ENCODE measurements around the gene AGMO. TPM values are rescaled to one million over a fixed set of nuclear protein-coding genes. Genes with fewer than 3 reads are reported as not detected.

Gene AGMO
- total RNA-seq, 3 donors from 2014 or later: not detected

DNA sequence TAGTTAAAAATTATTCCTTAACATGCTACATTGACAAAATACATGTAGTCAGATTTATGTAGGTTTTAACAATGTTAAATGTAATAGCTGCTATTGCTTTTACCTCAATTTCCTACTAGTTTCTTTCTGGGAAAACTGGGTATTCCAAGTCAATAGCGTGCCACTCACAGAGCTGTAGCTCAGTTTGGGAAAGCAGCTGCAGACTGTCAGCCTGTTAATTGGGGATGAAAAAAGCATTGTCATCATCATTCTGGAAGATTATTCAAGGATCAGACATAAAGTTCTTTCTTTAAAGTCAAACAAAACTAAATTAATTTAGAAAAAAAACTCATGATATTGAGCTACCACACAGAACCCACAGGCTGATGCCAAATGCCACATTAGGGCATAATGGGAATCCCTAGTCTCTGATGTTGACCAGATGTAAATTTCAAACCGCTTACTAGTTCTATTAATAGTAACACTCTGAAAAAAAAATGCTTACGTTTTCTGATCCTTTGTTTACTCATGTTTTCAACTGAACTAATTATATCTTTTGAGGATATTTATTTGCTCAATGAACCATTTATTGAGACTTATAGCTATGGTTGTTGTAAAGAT, 19.6 kb upstream of the AGMO start:
- H3K27me3 Mint-ChIP-seq (ENCODE audit: low read depth): no peaks in the 10 kb centered on the region
- no peak for DNase-seq
- ATAC-seq: no peak
- H3K36me3 Mint-ChIP-seq (ENCODE audit: insufficient read depth): no peaks in the 10 kb centered on the region
- peaks cover 13% of the 10 kb centered on the region for H3K9me3 Mint-ChIP-seq
- no peak overlapping the region for H3K4me3 Mint-ChIP-seq
- H3K4me1 Mint-ChIP-seq (ENCODE audit: low read depth): no peaks in the 10 kb centered on the region

DNA sequence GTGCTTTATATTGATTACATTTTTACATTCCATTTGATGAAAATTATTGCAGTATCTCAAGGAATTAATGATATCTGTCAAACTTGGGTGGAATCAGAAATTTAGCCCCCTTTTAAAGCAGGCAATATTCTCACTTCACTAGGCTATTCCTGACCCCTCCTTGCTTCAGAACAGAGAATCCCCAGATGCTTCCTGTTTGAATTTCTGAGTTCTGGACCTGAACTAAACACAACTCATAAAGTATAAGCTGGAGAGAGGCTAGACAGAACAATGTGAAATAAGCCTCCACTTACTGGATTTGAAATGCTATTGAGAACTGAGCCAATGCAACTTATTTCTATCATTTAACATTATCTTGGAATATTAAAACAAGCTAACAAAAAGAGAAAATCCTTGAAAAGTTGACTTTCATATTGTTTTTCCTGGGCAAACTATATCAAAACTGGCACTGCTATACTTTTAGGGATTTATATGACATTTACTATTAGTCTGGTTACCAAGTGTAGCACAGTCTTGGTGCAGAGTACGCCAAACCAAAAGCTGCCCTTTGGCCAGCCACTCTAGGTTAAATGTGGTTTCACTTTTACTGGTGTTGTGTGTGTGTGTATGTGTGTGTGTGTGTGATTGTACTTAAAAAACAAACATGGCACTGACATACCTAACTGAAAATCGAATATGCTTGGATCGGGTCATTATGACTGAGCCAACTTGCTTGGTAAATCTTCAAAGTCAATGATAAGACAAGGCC, 19.0 kb upstream of the AGMO start:
- no peak overlapping the region for H3K4me3 Mint-ChIP-seq
- ATAC-seq: no peak

DNA sequence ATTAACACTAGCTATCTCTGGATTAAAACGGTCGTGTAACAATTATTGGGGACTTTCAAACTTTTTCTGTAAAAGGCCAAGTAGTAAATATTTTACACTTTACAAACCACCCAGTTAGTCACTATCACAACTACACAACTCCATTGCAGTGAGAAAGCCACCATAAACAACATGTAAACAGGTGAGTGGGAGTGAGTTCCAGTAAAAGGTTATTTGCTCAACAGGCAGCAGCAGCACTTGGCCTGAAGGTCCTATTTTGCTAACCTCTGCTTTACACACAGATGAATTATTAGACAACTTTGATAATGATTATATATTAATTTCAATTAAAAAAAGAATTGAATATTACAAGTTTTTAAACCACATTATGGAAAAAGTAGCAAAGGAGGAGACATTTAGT, 15.8 kb upstream of the AGMO start:
- Mint-ChIP-seq H3K4me1 (ENCODE audit: low read depth) (no peaks in the 10 kb centered on the region), H3K4me3 (no peak overlapping the region), H3K36me3 (ENCODE audit: insufficient read depth) (no peaks in the 10 kb centered on the region), H3K9me3 (peaks cover 5% of the 10 kb centered on the region), H3K27me3 (ENCODE audit: low read depth) (no peaks in the 10 kb centered on the region)
- ATAC-seq (no peak), DNase-seq (no peak)

More for the DNA sequence above, 19.0 kb upstream of the AGMO start:
- H3K4me1 Mint-ChIP-seq (ENCODE audit: low read depth): no peaks in the 10 kb centered on the region
- peaks cover 13% of the 10 kb centered on the region for H3K9me3 Mint-ChIP-seq
- H3K27me3 Mint-ChIP-seq (ENCODE audit: low read depth): no peaks in the 10 kb centered on the region
- no peaks in the 10 kb centered on the region for H3K36me3 Mint-ChIP-seq (ENCODE audit: insufficient read depth)
- no peak for DNase-seq

DNA sequence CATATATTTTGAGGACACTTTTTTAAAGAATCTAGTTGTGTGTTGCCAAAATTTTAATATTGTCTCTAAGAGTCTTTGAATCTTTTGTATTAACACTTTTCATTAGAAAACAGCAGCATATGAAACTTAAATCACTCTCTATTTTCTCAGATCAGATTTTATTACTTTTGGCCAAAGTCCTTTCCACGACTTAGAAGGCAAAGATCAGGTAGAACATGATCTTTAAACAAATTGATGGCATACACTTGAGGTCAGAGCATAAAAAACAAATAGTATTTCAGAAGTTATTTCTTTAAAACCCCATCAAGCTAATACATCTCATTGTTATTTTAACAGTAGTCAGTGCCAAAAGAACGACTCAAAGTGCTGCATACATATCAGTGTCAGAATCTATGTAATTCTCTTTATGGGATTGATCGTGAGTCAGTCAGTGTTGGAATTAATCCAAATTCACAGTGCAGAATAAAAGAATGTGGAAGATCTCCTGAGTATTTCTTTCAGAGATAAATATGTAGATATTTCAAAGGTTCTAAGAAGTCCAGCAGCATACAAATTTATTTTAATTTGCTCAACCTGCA, 9.6 kb upstream of the AGMO start:
- Mint-ChIP-seq H3K4me3 (no peak overlapping the region), H3K9me3 (peaks cover 14% of the 10 kb centered on the region), H3K36me3 (ENCODE audit: insufficient read depth) (no peaks in the 10 kb centered on the region), H3K4me1 (ENCODE audit: low read depth) (no peaks in the 10 kb centered on the region), H3K27me3 (ENCODE audit: low read depth) (no peaks in the 10 kb centered on the region)
- DNase-seq: no peak
- no peak for ATAC-seq

DNA sequence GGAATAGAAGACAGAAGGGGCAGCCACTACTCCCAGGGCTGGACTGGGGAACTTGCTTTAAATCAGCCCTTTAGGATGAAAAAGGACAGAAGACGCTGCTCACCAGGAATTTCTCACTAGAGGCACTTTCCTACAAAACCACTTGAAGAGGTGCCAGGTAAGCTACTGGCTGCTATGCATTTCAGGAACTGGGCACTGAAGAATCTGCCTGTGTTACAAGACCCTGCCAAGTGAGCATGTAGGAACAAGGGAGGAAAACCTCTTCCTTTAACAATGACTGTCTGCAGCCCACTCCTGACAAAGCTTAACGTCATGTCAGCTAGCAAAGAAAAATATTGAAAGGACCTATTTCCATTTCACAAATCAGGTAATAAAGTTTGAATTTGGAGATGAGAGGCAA, 5.8 kb upstream of the AGMO start:
- no peaks in the 10 kb centered on the region for H3K36me3 Mint-ChIP-seq (ENCODE audit: insufficient read depth)
- no peaks in the 10 kb centered on the region for H3K27me3 Mint-ChIP-seq (ENCODE audit: low read depth)
- no peak overlapping the region for H3K4me3 Mint-ChIP-seq
- peaks cover 14% of the 10 kb centered on the region for H3K9me3 Mint-ChIP-seq
- H3K4me1 Mint-ChIP-seq (ENCODE audit: low read depth): no peaks in the 10 kb centered on the region
- no peak for DNase-seq
- ATAC-seq: no peak

DNA sequence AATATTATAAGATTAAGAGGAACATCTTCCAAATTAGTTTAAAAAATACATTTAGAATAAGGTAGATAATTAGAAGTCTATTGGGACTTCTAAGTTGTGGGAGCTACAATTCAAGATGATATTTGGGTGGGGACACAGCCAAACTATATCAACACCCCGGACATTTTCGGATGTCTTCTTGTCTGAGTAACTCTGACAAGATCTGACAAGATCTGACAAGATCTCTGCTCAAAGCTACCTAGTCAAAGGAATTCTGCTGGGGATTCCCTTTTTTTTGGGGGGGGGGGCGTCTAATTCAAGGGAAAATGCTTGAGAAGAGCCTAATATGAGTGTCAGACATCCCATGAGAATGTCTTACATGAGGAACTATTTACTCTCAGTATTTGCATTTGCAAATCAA, 5.2 kb upstream of the AGMO start:
- no peaks in the 10 kb centered on the region for H3K4me1 Mint-ChIP-seq (ENCODE audit: low read depth)
- DNase-seq: no peak
- H3K36me3 Mint-ChIP-seq (ENCODE audit: insufficient read depth): no peaks in the 10 kb centered on the region
- H3K4me3 Mint-ChIP-seq: no peak overlapping the region
- no peak for ATAC-seq
- peaks cover 14% of the 10 kb centered on the region for H3K9me3 Mint-ChIP-seq
- H3K27me3 Mint-ChIP-seq (ENCODE audit: low read depth): no peaks in the 10 kb centered on the region

DNA sequence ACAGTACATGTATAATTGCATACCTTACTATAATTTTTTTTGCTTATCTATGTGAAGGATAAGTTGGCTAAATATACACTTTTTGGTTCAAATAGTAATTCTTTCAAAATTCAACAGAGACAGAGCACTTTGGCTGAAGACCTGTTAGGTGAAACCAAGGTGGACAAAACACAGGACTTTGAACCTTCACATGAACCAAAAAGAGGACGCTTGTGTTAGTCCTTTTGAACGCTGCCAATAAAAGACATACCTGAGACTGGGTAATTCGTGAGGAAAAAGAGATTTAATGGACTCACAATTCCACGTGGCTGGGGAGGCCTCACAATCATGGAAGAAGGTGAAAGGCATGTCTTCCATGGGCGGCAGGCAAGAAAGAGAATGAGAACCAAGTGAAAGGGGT, 4.7 kb upstream of the AGMO start:
- peaks cover 13% of the 10 kb centered on the region for H3K9me3 Mint-ChIP-seq
- no peaks in the 10 kb centered on the region for H3K4me1 Mint-ChIP-seq (ENCODE audit: low read depth)
- DNase-seq (no peak), ATAC-seq (no peak)
- H3K4me3 Mint-ChIP-seq: no peak overlapping the region
- H3K27me3 Mint-ChIP-seq (ENCODE audit: low read depth): no peaks in the 10 kb centered on the region
- no peaks in the 10 kb centered on the region for H3K36me3 Mint-ChIP-seq (ENCODE audit: insufficient read depth)

DNA sequence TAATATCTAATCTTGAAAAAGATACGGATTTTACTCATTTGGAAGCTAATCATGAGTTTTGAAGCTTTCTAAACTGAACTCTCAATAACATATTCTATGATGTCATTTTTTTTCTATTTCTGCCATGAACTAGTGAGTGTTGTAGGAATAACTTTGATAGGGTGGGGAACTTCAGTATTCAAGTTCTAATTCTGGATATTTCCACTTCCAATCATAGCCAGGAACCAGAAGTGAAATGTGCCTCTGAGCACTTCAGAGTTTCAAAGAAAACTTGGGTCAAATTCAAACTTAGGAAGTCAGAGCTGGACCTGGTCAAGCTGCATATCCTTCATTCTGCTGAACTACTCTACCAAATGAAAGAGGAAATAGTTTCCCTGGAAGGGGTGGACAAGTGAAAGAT, 847 bp downstream of the AGMO start:
- H3K36me3 Mint-ChIP-seq (ENCODE audit: insufficient read depth): no peaks in the 10 kb centered on the region
- H3K4me3 Mint-ChIP-seq: no peak overlapping the region
- DNase-seq (no peak), ATAC-seq (no peak)
- H3K27me3 Mint-ChIP-seq (ENCODE audit: low read depth): no peaks in the 10 kb centered on the region
- H3K9me3 Mint-ChIP-seq: no peaks in the 10 kb centered on the region
- no peaks in the 10 kb centered on the region for H3K4me1 Mint-ChIP-seq (ENCODE audit: low read depth)

DNA sequence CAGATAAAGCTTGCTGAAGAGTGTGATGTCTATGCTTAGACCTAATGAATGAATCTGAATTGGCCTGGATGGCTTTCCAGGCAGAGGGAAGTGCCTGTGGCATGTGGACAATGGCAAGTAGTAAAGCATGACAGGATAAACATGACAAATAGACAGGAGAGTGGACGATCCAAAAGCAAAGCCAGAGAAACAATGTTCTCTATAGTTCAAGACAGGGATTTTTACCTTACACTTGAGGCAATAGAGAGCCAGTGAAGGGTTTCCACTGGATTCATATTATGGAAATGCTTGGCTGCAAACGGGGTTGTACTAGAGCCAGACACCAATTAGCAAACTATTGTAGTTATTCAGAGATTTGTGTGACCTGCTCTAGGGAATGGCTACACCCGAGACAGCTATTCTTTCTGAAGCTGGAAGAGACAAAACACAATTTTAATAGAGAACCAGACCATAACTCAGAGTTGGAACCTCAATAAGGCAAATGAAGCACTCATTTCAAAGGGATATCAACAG, 2.3 kb downstream of the AGMO start:
- no peaks in the 10 kb centered on the region for H3K4me1 Mint-ChIP-seq (ENCODE audit: low read depth)
- H3K27me3 Mint-ChIP-seq (ENCODE audit: low read depth): no peaks in the 10 kb centered on the region
- ATAC-seq (no peak), DNase-seq (no peak)
- H3K36me3 Mint-ChIP-seq (ENCODE audit: insufficient read depth): no peaks in the 10 kb centered on the region
- H3K9me3 Mint-ChIP-seq: no peaks in the 10 kb centered on the region
- no peak overlapping the region for H3K4me3 Mint-ChIP-seq

DNA sequence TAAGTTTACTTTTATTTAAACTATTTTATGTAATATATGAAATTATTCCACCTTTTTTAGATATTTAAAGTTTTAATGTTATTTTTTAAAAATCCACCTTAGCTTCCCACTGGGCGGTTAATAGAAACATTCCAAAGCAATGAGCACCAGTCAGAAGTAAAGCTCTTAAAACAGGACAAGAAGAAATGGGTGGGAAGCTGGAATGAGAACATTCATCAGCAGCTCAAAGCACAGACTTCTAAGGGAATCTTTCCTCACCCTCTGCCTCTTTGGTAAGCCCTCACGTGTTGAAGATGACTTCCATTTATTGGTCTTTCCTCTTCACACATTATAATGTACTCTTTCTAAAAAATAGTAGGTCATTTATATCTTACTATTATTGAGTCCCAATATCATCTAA, 3.1 kb downstream of the AGMO start:
- Mint-ChIP-seq H3K4me1 (ENCODE audit: low read depth) (no peaks in the 10 kb centered on the region), H3K36me3 (ENCODE audit: insufficient read depth) (no peaks in the 10 kb centered on the region)

DNA sequence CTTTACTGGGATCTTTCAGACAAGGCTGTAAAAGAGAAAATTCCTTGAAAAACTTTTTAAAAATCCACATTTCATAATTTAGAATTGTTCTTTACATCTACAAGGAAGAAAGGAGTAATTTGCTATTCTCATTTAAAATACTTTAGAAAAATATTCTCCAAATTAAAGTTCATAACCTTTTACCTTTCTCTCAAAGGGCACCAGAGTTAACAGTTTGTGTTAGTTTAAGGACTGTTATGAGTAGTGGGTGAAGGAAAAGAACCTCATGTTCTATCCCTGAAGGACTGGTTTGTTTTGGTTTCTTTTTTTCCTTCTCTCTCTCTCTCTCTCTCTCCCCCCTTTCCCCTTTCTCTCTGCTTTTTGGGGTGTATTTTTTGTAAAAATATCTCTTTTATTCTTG, 4.1 kb downstream of the AGMO start:
- ATAC-seq (no peak), DNase-seq (no peak)
- H3K4me1 Mint-ChIP-seq (ENCODE audit: low read depth): no peaks in the 10 kb centered on the region
- H3K27me3 Mint-ChIP-seq (ENCODE audit: low read depth): no peaks in the 10 kb centered on the region
- no peaks in the 10 kb centered on the region for H3K9me3 Mint-ChIP-seq
- H3K4me3 Mint-ChIP-seq: no peak overlapping the region
- no peaks in the 10 kb centered on the region for H3K36me3 Mint-ChIP-seq (ENCODE audit: insufficient read depth)

More for the DNA sequence above, 3.1 kb downstream of the AGMO start:
- no peaks in the 10 kb centered on the region for H3K9me3 Mint-ChIP-seq
- DNase-seq (no peak), ATAC-seq (no peak)
- H3K27me3 Mint-ChIP-seq (ENCODE audit: low read depth): no peaks in the 10 kb centered on the region
- no peak overlapping the region for H3K4me3 Mint-ChIP-seq

DNA sequence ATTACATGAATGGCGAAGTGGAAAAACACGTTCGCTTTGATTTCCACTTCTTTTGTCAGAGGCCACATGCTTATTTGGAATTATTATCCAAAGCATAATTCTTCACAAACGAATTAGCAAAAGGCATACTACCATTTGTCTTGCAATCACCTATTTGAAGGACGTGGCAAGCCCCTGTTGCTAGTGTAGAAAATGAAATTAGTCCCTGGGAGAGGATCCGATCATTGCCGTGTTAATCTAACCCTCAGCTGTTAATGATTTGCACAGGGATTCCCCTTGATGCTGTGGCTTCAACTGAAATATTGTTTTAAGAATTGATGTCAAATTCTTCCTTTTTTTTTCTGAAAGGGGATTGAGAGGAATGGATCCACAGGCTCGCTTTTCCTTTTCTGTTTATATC, 4.6 kb downstream of the AGMO start:
- Mint-ChIP-seq H3K9me3 (no peaks in the 10 kb centered on the region), H3K4me3 (no peak overlapping the region), H3K27me3 (ENCODE audit: low read depth) (no peaks in the 10 kb centered on the region)

DNA sequence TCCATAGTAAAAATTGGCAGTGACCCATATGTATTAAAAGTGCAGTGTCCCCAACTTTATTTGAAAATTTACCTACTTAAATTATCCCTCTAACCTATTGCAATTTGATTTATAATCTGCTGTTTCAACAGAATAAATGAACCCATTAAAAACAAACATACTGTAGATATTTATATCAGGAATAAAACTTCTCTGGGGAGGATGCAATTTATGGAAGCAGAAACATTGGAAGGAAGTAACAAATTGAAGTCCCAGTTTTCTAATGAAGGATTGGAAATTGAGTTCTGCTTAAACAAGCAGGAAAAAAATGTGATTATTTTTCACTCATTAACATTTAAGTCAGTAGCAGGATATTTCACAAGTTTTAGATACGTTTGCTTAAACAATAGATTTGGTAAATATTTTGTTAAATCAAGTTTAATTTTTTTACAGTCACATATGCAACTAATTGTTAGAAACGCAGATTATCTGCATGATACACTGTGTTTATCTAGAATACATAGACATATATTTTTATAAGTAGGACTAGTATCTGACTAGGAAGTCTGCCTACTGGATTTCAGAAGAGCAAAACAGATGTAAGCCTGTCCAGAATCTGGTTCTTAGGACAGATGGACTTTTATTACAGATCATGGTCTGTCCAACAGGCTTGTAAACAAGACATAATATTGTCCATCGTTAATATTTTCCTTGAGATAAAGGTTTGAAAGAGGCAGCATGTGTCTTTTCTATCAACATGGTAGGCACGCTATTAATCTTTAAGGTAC, 5.3 kb downstream of the AGMO start:
- ATAC-seq (no peak), DNase-seq (no peak)
- Mint-ChIP-seq H3K4me3 (no peak overlapping the region), H3K36me3 (ENCODE audit: insufficient read depth) (no peaks in the 10 kb centered on the region), H3K4me1 (ENCODE audit: low read depth) (no peaks in the 10 kb centered on the region), H3K27me3 (ENCODE audit: low read depth) (no peaks in the 10 kb centered on the region), H3K9me3 (no peaks in the 10 kb centered on the region)

More for the DNA sequence above, 4.6 kb downstream of the AGMO start:
- no peaks in the 10 kb centered on the region for H3K36me3 Mint-ChIP-seq (ENCODE audit: insufficient read depth)
- H3K4me1 Mint-ChIP-seq (ENCODE audit: low read depth): no peaks in the 10 kb centered on the region
- ATAC-seq: no peak
- DNase-seq: no peak

DNA sequence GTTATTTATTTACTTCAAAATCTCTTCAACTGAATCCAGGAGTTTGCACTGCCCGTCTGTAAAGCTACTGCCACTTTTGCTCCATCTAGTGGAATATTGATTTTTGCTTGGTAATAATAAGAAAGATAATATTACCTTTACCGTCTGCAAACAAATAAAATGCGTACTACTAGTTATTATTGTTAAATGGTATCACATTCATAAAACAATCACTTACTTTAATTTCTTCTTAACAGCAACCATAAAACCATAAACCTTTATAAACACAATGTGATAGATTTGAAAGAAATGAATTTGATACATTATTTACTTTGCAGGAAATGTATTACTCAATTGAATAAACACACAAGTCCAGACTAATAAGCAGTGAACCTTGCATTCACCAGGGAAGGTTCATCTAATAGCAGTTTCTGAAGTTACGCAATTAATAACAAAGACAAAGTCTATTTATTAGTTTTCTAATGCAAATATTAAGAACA, 6.4 kb downstream of the AGMO start:
- no peaks in the 10 kb centered on the region for H3K27me3 Mint-ChIP-seq (ENCODE audit: low read depth)
- ATAC-seq (no peak), DNase-seq (no peak)
- H3K4me1 Mint-ChIP-seq (ENCODE audit: low read depth): no peaks in the 10 kb centered on the region
- no peak overlapping the region for H3K4me3 Mint-ChIP-seq
- no peaks in the 10 kb centered on the region for H3K36me3 Mint-ChIP-seq (ENCODE audit: insufficient read depth)
- no peaks in the 10 kb centered on the region for H3K9me3 Mint-ChIP-seq
